ENCODE data around the gene MAN1C1.

GRCh38 chr1:25755475-25756125, 139.0 kb downstream of the MAN1C1 start:
- TF ChIP-seq CTCF (IDR thresholded peaks at IDR 0.05), result no peak
- no peak for TF ChIP-seq EZH2phosphoT487 (IDR thresholded peaks at IDR 0.05)
- no peak for TF ChIP-seq EZH2 (IDR thresholded peaks at IDR 0.05)

All from neural progenitor cell (in vitro differentiated cells).